K562 (cell line): ENCODE data around the gene COL26A1. TPM values are rescaled to one million over a fixed set of nuclear protein-coding genes. Genes with fewer than 3 reads are reported as not detected.

Experiments used
- ATAC-seq: fragments of 200-7000 bp; cut with Tn5 transposase; 3 replicates; pipeline ENCODE4 v1.9.1; 2020; ENCODE audit warnings: moderate library complexity
- BruUV-seq: library from RNA; stranded (reverse); fragments of 400-500 nt; replicated peaks from 2 replicates; lab custom pipeline; 2021; lab: Mats Ljungman, UMichigan
- CTCF ChIA-PET: fragments of 300-600 bp; formaldehyde crosslinking; extraction: SDS; loops from one replicate; lab custom pipeline; 2021; ENCODE audit warnings: low intra/inter-chr PET ratio; lab: Yijun Ruan, JAX
- POLR2A ChIA-PET: fragments of 300-600, 350-650 bp; sonication (Branson Sonifier 250); formaldehyde crosslinking; extraction: SDS; loops from one replicate; lab custom pipeline; 2021; ENCODE audit warnings: antibody characterized with exemption, inconsistent platforms; lab: Yijun Ruan, JAX
- DNase-seq, 4 experiments: peaks; one replicate each; pipeline versions ENCODE4 v3.0.0 to v3.0.0-alpha.2; 2011 to 2018; ENCODE audit warnings: low spot score in 3 of 4, mixed read lengths in 3 of 4; ENCODE audit errors: extremely low read depth in 1 of 4
- FAIRE-seq: peaks from 2 replicates; lab custom pipeline; 2011; peaks lifted over from hg19 to GRCh38; lab: Jason Lieb, UNC
- H2AFZ ChIP-seq: 2 replicates; pipeline ENCODE4 v1.6.0; 2011; ENCODE audit warnings: low read depth, low read length, control low read depth, inconsistent platforms
- H3K27ac ChIP-seq: fragments of 200-600 bp; 3 replicates; pipeline ENCODE4 v1.8.0; 2011; ENCODE audit warnings: low read depth, mild to moderate bottlenecking, control low read depth, inconsistent platforms, low read length, moderate library complexity, mixed read lengths; ENCODE audit errors: extremely low read depth
- H3K27me3 ChIP-seq, 2 experiments: fragments of 300-600 bp in 1 of 2; 2 replicates in 1 of 2; 3 replicates in 1 of 2; pipeline versions ENCODE4 v1.6.0 to v1.8.0; 2011; ENCODE audit warnings: inconsistent platforms in 2 of 2, low read length in 2 of 2, mild to moderate bottlenecking in 1 of 2, mixed read lengths in 1 of 2, moderate library complexity in 1 of 2; ENCODE audit not compliant: control insufficient read depth in 2 of 2, insufficient read depth in 2 of 2
- H3K36me3 ChIP-seq: fragments of 300-600 bp; 3 replicates; pipeline ENCODE4 v1.8.0; 2011; ENCODE audit warnings: mild to moderate bottlenecking, low read length, inconsistent platforms; ENCODE audit not compliant: control insufficient read depth, insufficient read depth
- H3K4me1 ChIP-seq, 2 experiments: fragments of 200-600 bp in 1 of 2; replicated peaks in 1 of 2; 2 replicates in 1 of 2; 3 replicates in 1 of 2; pipeline versions ENCODE4 v1.5.1 to v1.8.0; 2011; ENCODE audit warnings: inconsistent platforms in 2 of 2, low read length in 2 of 2, mild to moderate bottlenecking in 1 of 2, mixed read lengths in 1 of 2, moderate library complexity in 1 of 2; ENCODE audit not compliant: control insufficient read depth in 2 of 2, insufficient read depth in 2 of 2
- H3K4me2 ChIP-seq: 2 replicates; pipeline ENCODE4 v1.6.1; 2011; ENCODE audit warnings: low read length, control low read depth, inconsistent platforms, mixed read lengths; ENCODE audit not compliant: insufficient read depth
- H3K4me3 ChIP-seq: fragments of 200-600 bp; sonication (generic), shearing (Covaris generic); 2 replicates; pipeline ENCODE4 v1.5.1; 2016; ENCODE audit warnings: control low read depth, inconsistent platforms
- H3K79me2 ChIP-seq: fragments of 200-600 bp; 3 replicates; pipeline ENCODE4 v1.8.0; 2011; ENCODE audit warnings: low read length, inconsistent platforms; ENCODE audit not compliant: control insufficient read depth, insufficient read depth
- H3K9ac ChIP-seq, 2 experiments: 2 replicates each; pipeline versions ENCODE4 v1.6.0 to v1.6.1; 2011; ENCODE audit warnings: low read depth in 2 of 2, low read length in 2 of 2, control low read depth in 1 of 2, inconsistent platforms in 1 of 2, mild to moderate bottlenecking in 1 of 2, mixed read lengths in 1 of 2; ENCODE audit not compliant: insufficient read depth in 1 of 2
- H3K9me1 ChIP-seq: one replicate; pipeline ENCODE4 v1.6.0; 2011; ENCODE audit warnings: inconsistent platforms, mild to moderate bottlenecking, low read length, moderate library complexity; ENCODE audit not compliant: control insufficient read depth, insufficient read depth
- H3K9me3 ChIP-seq: replicated peaks from 2 replicates; pipeline ENCODE4 v1.5.1; 2011; ENCODE audit warnings: low read depth, low read length, inconsistent platforms; ENCODE audit not compliant: control insufficient read depth, insufficient read depth
- H4K20me1 ChIP-seq: replicated peaks from 2 replicates; pipeline ENCODE4 v1.6.1; 2011; ENCODE audit warnings: low read length, inconsistent platforms, mixed read lengths; ENCODE audit not compliant: control insufficient read depth, insufficient read depth
- DNMT1 ChIP-seq: fragments of 450-650 bp; IDR thresholded peaks from 2 replicates; pipeline ENCODE4 v1.6.1; 2016; ENCODE audit warnings: antibody characterized with exemption, mild to moderate bottlenecking
- ETV1 ChIP-seq: fragments of 450-650 bp; conservative IDR thresholded peaks from 2 replicates; pipeline ENCODE4 v1.6.1; 2016; ENCODE audit warnings: missing genetic modification characterization, control low read depth, low read depth, missing compliant biosample characterization
- HDAC1 ChIP-seq, 2 experiments: fragments of 450-650 bp; IDR thresholded peaks; 2 replicates each; pipeline ENCODE4 v1.6.1; 2016 to 2017; ENCODE audit warnings: inconsistent platforms in 1 of 2, mild to moderate bottlenecking in 1 of 2, moderate library complexity in 1 of 2
- HMBOX1 ChIP-seq: sonication (generic); IDR thresholded peaks from 2 replicates; pipeline ENCODE4 v1.6.1; 2016
- KAT2B ChIP-seq: IDR thresholded peaks from one replicate; pipeline ENCODE4 v1.6.1; 2012; ENCODE audit warnings: low read depth, mild to moderate bottlenecking, control low read depth, inconsistent platforms, low read length, moderate library complexity
- LEF1 ChIP-seq: fragments of 450-650 bp; IDR thresholded peaks from 2 replicates; pipeline ENCODE4 v1.6.1; 2016; ENCODE audit warnings: mild to moderate bottlenecking
- MYC ChIP-seq, 2 experiments: fragments of 250-450 bp in 1 of 2; sonication (Bioruptor Pico) in 1 of 2; IDR thresholded peaks; 2 replicates each; pipeline versions ENCODE4 v1.5.1 to v1.6.1; 2012 to 2021; ENCODE audit warnings: low read depth in 2 of 2, borderline replicate concordance in 1 of 2, improper control_type of control experiment in 1 of 2, low read length in 1 of 2, mild to moderate bottlenecking in 1 of 2, moderate library complexity in 1 of 2
- NCOR1 ChIP-seq: fragments of 450-650 bp; IDR thresholded peaks from 2 replicates; pipeline ENCODE4 v1.6.1; 2016; ENCODE audit warnings: mild to moderate bottlenecking, moderate library complexity
- PTTG1 ChIP-seq: fragments of 450-650 bp; IDR thresholded peaks from 2 replicates; pipeline ENCODE4 v1.6.1; 2016; ENCODE audit warnings: low read depth, mild to moderate bottlenecking, missing genetic modification characterization, missing compliant biosample characterization
- SAFB2 ChIP-seq: fragments of 200-400 bp; formaldehyde crosslinking; IDR thresholded peaks from 2 replicates; pipeline ENCODE4 v1.6.1; 2018; ENCODE audit warnings: borderline replicate concordance, low read length, low read depth, moderate library complexity; ENCODE audit not compliant: severe bottlenecking
- SMAD2 ChIP-seq: fragments of 150-350 bp; IDR thresholded peaks from 2 replicates; pipeline ENCODE4 v1.6.1; 2014; ENCODE audit warnings: low read depth, mild to moderate bottlenecking, low read length
- SMARCA4 ChIP-seq: fragments of 450-650 bp; IDR thresholded peaks from 2 replicates; pipeline ENCODE4 v1.6.1; 2016
- STAG1 ChIP-seq: sonication (generic); formaldehyde crosslinking; IDR thresholded peaks from 2 replicates; pipeline ENCODE4 v1.5.0; 2020; ENCODE audit warnings: missing genetic modification reagents, borderline replicate concordance
- TAL1 ChIP-seq: fragments of 450-650 bp; IDR thresholded peaks from 2 replicates; pipeline ENCODE4 v1.6.1; 2016; ENCODE audit warnings: mild to moderate bottlenecking
- THRB ChIP-seq: fragments of 450-650 bp; formaldehyde crosslinking; conservative IDR thresholded peaks from 2 replicates; pipeline ENCODE4 v1.4.0; 2022; ENCODE audit warnings: mild to moderate bottlenecking, missing genetic modification characterization
- TSHZ1 ChIP-seq: fragments of 250-450 bp; sonication (Bioruptor Pico); IDR thresholded peaks from 2 replicates; pipeline ENCODE4 v1.4.0; 2020; ENCODE audit warnings: mild to moderate bottlenecking, moderate library complexity
- WGBS: fragments of 100-300 bp; shearing (Covaris generic); methylation state at CpG from one replicate; pipeline ENCODE4 v1.1.6; 2016; ENCODE audit warnings: low coverage, mixed read lengths; ENCODE audit not compliant: insufficient coverage; ENCODE audit errors: missing lambda C conversion rate; 5-methylcytosine and 5-hydroxymethylcytosine counted together
- in situ Hi-C: fragments of 300-500 bp; cut with MboI; formaldehyde crosslinking; loops from 4 replicates; pipeline ENCODE4 v1.15.0; 2018; ENCODE audit warnings: inconsistent platforms, mixed read lengths
- intact Hi-C: fragments of 100-400 bp; cut with micrococcal nuclease; formaldehyde crosslinking; loops from 2 replicates; pipeline ENCODE4 v1.14.2; 2022
- polyA plus RNA-seq, 8 experiments: library from polyadenylated mRNA; depleted of rRNA in 4 of 8; stranded (reverse) in 5 of 8; unstranded in 3 of 8; fragments of >200 nt; fragmentation: Nextera tagmentation in 2 of 8; fragmentation: Illumina TruSeq in 1 of 8; extraction: Ambion mirVana in 2 of 8; extraction: Trizol in 1 of 8; gene quantifications; 2 replicates each; pipeline versions ENCODE4 v1.2.1 to v1.2.3, GENCODE V29; 2011 to 2014; ENCODE audit warnings: inconsistent platforms in 1 of 8, missing spikeins in 1 of 8
- total RNA-seq, 7 experiments: library from RNA; depleted of rRNA in 6 of 7; stranded (reverse); fragments of >200 nt in 6 of 7; fragmentation: Illumina TruSeq in 2 of 7; extraction: Trizol in 2 of 7; gene quantifications; 2 replicates each; pipeline versions ENCODE4 v1.2.1 to v1.2.3, GENCODE V29; 2011 to 2021; ENCODE audit warnings: low replicate concordance in 1 of 7

The COL26A1 gene
- total and polyA plus RNA-seq, 9 of the 15 experiments (the other 6 are each of a cell fraction or from before 2014, with no cell fraction given): 0.04 to 0.39 (median 0.07) TPM; not detected in 5

- POLR2A ChIA-PET: interaction anchor here (0.5 to 0.8 kb wide), 2 partner anchors 155 to 869 kb away, joined by 3 read pairs; no protein-coding TSS in a partner anchor
- Histone ChIP-seq H3K4me1 (peaks cover 0 to 10% of the 10 kb centered on the region in 2 experiments; a peak in 1 of 5 replicates), H2AFZ (peak overlapping the region; percentile 54), H4K20me1 (no peaks in the 10 kb centered on the region), H3K9me1 (no peaks in the 10 kb centered on the region), H3K9ac (no peak overlapping the region), H3K36me3 (no peaks in the 10 kb centered on the region), H3K79me2 (no peaks in the 10 kb centered on the region), H3K27me3 (peaks cover 10 to 33% of the 10 kb centered on the region in 2 experiments; a peak in 4 of 5 replicates), H3K27ac (no peak overlapping the region), H3K4me3 (no peak overlapping the region), H3K9me3 (peaks cover 5% of the 10 kb centered on the region; the same call in 1 of the 2 replicates), H3K4me2 (no peak overlapping the region)
- in situ Hi-C loops (no loop called here), intact Hi-C loops (no loop called here)
- ATAC-seq: peak; percentile 71
- CTCF ChIA-PET: no interaction called here
- 6% methylated on average over 12 of the region's 12 CpGs for WGBS
- no TSS peak for BruUV-seq
- peak; percentile 26 to 76 (median 62) for DNase-seq
- FAIRE-seq: peak; percentile 56
- TF ChIP-seq TAL1: peak; percentile 49
- TF ChIP-seq NCOR1: no peak
- no peak for TF ChIP-seq SMARCA4
- TF ChIP-seq LEF1: no peak
- no peak for TF ChIP-seq ETV1 (tag)
- peak; percentile 66 for TF ChIP-seq MYC (IDR thresholded peaks at IDR 0.05; ENCODE audit: low read depth, low read length)
- TF ChIP-seq MYC (CRISPR knock-in tag; IDR thresholded peaks at IDR 0.05; ENCODE audit: borderline replicate concordance, low read depth): no peak
- TF ChIP-seq SMAD2: no peak
- no peak for TF ChIP-seq SAFB2
- no peak for TF ChIP-seq DNMT1
- no peak for TF ChIP-seq TSHZ1 (CRISPR knock-in tag)
- no peak for TF ChIP-seq KAT2B
- no peak for TF ChIP-seq PTTG1 (tag)
- TF ChIP-seq HDAC1 (IDR thresholded peaks at IDR 0.05): no peak
- no peak for TF ChIP-seq THRB (CRISPR knock-in tag)
- TF ChIP-seq HMBOX1: no peak
- no peak for TF ChIP-seq STAG1
These were observed 224.4 kb downstream of the COL26A1 start for GRCh38 chr7:101586906-101587677.
